Activated CD8-positive, alpha-beta memory T cell treated with anti-CD3 and anti-CD28 coated beads, Interleukin-2, amount 50 U/mL, for 48 hours (primary cell): ENCODE results near the gene TMEM52B.
A peak's percentile ranks its signal among the peaks of the same experiment; 100 is the strongest.
"Not testable (repeated sequence)": the region's sequence is repeated elsewhere in the genome, so short reads cannot be mapped to it uniquely, and the experiment has no call there.

ENCODE experiments used
- DNase-seq: peaks from one replicate; pipeline ENCODE4 v3.0.0-alpha.2; 2020

Gene TMEM52B

DNA sequence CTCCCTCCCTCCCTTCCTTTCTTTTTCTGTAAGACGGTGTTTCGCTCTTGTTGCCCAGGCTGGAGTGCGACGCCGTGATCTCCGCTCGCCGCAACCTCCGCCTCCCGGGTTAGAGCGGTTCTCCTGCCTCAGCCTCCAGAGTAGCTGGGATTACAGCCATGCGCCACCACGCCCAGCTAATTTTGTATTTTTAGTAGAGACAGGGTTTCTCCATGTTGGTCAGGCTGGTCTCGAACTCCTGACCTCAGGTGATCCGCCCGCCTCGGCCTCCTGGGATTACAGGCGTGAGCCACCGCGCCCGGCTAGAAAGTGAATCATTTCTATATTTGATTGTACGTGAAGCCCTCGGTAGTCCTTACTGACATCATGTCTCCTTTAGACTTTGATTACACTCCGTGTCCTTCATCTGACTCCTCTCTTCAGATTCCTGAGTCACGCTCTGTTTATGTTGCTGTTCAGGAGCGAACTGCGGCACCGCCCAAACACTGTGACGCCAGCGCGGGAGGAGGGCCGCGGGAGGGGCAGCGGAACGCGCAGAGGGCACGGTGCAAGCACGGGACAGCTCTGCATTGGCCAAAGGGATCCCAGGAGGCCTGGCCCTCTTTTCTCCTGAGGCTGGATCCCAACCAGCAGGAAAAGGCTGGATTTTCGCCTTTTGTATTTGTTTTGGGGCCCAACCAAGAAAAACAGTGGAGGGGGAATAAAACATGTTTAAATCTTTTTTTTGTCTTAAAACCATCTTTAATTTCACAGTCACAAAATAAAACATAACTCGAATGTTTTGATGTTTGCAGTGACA lies 33.3 kb downstream of the TMEM52B start:
- DNase-seq = peak; percentile 92

GRCh38 chr12:10212739-10213131 lies 33.9 kb downstream of the TMEM52B start, which contains the start of gene GABARAPL1:
Gene GABARAPL1 (plus strand): TSS chr12:10212877. CDS start chr12:10213130, 253 bp downstream.
- peak; percentile 89 for DNase-seq

DNA sequence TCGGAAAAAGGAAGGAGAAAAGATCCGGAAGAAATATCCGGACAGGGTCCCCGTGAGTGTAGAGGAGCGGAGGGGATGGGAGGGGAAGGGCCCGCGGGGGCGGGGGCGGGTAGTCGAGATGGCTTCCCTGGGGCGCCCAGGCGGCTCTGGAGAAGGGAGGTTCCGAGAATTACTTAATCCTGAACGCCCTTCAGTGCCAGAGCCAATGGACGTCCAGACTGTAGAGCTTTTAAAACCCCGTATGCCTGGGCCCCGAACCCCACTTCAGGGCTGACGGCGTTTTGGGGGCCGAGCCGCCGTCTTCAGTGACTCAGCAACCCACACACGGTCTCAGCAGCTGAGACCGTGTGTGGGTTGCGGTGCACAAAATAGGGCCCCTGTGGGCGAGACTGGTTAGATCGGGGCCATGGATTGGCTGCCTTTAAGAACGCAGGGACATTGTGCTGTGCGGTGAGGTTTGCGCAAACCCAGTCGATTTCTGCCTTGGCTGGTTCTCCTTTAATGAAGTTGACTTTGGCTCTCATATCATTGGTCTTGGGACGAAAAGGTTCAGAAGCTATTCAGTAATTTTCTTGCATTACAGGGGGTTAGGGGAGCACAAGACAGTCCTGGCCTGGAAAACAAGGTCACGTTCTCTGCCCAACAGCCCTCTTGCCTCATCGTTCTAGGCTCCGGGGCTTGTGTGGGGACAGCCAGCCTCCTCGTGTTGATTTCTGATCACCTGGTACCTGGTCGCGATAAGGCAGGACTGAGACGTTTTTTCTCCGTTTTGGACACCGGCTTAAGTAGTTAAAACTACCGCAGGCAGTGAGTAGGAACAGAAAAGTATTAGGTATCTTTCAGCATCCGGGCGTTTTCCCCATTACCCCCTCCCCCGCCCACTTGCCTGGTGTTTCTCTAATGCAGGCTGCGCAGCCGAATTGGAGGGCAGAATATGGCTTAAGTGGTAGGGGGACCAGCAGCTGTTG lies 34.6 kb downstream of the TMEM52B start:
- peak; percentile 87 for DNase-seq

DNA sequence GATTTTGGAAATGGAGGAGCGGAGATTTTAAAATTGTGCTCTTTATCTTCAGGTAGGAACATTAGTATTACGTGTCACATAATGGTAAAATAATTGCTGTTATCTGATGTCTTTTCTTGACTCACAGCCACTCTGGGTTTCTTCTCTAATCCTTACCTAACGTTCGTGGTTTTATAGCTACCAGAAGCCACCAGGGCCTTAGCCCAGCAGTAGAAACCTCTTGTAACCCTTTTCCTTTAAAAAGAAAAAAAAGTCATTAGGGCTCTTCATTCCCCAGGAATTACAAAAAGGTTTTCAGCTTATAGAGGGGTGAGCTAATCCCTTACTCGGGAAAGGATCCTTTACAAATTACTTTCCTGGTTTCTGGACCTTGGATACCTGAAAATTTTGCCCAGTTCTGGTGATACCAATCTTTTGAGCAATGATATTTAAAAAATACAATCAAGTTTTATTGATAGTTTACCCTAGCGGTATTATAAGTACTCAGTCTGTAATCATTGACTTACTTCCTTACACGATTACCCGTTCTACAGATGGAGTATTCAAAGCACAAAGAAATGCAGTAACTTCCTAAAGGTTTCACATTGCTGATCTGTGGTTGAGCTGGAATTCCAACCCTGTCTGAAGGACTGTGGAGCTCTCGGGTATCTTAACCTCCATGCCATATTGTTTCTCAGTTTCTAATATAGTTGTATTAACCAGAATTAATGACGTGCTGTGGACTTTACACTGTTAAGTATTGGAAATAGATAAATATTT lies 35.5 kb downstream of the TMEM52B start:
- DNase-seq = no peak

- DNase-seq = no peak
Observed at GRCh38 chr12:10214895-10215267, 36.0 kb downstream of the TMEM52B start.

GRCh38 chr12:10215436-10215835 lies 36.6 kb downstream of the TMEM52B start:
- no peak for DNase-seq

DNA sequence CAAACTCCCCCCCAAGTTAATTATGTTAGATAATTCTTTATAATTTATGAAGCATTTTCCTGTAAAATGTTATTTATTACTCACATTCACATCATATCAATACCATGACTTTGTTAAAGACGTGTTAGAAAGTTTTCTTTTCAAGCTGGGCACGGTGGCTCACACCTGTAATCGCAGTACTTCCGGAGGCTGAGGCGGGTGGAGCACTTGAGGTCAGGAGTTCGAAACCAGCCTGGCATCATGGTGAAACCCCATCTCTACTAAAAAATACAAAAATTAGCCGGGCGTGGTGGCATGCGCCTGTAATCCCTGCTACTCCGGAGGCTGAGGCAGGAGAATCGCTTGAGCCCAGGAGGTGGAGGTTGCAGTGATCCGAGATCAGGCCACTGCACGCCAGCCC lies 37.1 kb downstream of the TMEM52B start:
- not testable (repeated sequence) for DNase-seq

DNA sequence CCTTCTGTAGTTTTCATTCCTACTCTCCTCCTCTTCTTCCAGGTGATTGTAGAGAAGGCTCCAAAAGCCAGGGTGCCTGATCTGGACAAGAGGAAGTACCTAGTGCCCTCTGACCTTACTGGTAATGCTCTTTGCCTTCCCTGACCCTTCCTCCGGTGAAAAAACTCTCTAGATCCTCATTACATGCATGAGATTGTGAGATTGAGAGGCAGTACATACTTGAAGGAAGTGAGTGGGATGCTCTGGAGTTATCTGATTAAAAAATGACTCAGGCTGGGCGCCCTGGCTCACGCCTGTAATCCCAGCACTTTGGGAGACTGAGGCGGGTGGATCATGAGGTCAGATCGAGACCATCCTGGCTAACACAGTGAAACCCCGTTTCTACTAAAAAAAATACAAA lies 39.2 kb downstream of the TMEM52B start:
- DNase-seq = no peak

- DNase-seq = peak; percentile 18
Observed at GRCh38 chr12:10220398-10221077, 41.7 kb downstream of the TMEM52B start.

- peak; percentile 22 for DNase-seq
Observed at GRCh38 chr12:10221846-10222245, 43.0 kb downstream of the TMEM52B start.

DNA sequence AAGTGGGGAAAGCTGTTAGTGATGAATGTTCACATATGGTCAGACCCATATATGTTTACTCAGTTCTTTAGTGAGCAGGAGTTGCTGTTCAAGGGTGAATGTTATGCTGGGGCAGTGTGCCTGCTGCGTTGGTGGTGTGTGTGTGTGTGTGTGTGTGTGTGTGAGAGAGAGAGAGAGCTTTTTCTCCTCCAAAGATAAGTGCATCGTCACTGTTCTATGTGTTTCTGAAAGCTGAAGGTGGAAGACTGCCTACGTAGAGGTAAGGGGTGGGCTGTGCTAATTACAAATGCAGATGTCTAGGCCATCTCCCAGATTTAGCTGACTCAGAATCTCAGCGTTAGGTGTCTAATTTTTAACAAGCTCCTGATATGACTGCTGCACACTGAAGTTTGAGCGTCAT lies 44.4 kb downstream of the TMEM52B start:
- no peak for DNase-seq

DNA sequence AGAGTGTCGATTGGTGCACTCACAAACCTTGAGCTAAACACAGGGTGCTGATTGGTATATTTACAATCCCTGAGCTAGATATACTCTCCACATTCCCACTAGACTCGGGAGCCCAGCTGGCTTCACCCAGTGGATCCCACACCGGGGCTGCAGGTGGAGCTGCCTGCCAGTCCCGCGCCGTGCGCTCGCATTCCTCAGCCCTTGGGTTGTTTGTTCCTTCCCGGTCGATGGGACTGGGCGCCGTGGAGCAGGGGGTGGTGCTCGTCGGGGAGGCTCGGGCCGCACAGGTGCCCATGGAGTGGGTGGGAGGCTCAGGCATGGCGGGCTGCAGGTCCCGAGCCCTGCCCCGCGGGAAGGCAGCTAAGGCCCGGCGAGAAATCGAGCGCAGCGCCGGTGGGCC lies 46.6 kb downstream of the TMEM52B start:
- not testable (repeated sequence) for DNase-seq

DNA sequence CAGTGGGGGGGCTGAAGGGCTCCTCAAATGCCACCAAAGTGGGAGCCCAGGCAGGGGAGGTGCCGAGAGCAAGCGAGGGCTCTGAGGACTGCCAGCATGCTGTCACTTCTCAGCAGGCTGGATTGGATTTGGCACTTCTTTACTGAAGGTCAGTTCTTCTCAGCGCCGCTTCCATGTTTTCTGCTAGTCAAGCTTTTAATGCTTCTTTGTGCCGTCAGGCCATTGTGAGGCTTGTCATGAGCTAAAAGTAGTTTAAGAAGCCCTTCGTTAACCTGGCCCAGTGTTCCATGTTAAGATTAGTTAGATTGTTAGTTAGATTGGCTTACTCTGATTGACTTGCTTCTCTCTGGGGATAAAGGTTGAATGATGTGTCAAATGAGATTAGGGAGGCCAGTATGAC lies 47.3 kb downstream of the TMEM52B start:
- DNase-seq = no peak

- no peak for DNase-seq
Observed at GRCh38 chr12:10226731-10227130, 47.9 kb downstream of the TMEM52B start.

DNA sequence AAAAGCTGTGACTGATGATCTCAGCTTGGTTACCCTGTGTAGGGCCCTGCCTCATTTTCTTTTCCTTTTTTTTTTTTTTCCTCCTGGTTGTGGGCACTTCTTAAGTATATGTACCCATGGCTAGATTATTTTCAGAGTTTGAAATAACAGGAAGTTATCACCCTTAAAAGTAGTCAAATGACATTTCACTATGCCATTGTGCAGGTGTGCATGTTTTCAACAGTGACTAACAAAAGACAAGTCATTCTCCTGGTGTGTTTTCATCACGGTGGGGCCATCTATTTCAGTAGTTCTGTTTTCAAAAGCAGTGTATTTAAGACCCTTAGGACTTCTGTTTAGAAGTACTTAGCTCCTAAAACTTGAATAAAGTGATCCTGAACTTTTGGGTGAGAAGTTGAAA lies 48.8 kb downstream of the TMEM52B start:
- no peak for DNase-seq

DNA sequence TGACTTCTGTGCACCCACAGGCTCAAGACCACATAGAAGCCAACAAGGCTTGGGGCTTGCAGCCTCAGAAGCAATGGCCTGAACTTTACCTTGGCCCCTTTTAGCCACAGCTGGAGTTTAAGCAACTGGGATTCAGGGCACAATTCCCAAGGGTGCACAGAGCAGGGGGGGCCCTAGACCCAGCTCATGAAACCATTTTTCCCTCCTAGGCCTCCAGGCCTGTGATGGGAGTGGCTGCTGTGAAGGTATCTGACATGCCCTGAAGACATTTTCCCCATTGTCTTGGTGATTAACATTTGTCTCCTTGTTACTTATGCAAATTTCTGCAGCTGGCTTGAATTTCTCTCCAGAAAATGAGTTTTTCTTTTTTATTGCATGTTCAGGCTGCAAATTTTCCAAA lies 55.7 kb downstream of the TMEM52B start:
- no peak for DNase-seq

DNA sequence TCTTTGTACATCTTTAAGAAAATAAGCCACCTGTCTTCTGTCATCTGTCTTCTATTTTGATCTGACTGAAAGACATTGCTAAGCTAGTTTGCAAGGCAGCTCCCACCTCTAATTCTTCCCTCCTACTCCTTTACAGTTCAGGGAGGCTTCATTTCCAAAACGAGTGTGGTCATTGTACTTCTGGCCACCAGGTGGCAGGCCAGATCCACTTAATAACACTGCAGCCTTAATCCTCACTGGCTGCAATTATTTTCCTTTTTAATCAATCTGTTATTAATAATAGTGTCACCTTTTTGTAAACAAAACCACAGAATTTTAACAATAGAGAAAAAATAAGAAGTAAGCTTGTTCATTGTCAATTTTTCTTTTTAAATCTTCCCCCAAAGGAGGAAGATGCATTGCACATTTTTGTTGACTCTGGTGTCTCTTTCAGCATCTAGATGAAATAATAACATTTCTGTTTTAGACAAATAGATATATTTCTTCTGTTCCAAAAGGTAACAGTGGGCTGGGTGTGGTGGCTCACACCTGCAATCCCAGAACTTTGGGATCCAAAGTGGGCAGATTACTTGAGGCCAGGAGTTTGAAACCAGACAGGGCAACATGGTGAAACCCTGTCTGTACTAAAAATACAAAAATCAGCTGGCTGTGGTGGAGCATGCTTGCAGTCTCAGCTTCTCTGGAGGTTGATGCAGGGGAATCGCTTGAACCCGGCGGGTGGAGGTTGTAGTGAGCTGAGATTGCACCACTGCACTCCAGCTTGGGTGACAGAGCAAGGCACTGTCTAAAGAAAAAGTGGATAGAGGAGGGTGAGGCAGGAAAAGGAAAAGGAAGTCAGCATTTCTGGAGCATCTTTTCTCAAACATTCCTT lies 57.2 kb downstream of the TMEM52B start:
- peak; percentile 70 for DNase-seq

- DNase-seq = no peak
Observed at GRCh38 chr12:10236720-10237119, 57.9 kb downstream of the TMEM52B start.

- no peak for DNase-seq
Observed at GRCh38 chr12:10238526-10238925, 59.7 kb downstream of the TMEM52B start.

DNA sequence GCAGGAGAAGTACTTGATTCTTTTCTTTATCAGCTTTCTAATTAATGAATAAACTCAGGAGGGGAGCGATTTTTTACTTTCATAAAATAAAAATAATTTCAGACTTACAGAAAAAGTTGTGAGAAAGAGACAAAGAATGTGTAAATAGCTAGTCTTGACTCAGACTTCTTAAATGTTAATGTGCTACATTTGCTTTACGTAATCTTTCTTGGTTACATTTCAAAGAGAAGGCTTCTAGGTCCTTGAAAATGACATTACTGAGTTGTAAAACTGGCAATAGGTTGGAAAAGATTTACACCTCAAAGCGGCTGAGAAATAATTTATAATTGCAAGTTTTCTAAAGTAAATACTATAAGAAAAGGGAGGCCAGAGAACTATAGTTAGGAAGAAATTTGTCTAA lies 62.5 kb downstream of the TMEM52B start:
- no peak for DNase-seq
